Loucy (cell line): ENCODE measurements around the gene CUL4B.

ENCODE experiments used
- CTCF ChIP-seq: fragments of 200-600 bp; sonication (generic); conservative IDR thresholded peaks from 2 replicates; pipeline ENCODE4 v1.5.1; 2014; ENCODE audit warnings: mild to moderate bottlenecking, antibody characterized with exemption, low read length
- EZH2phosphoT487 ChIP-seq: fragments of 200-600 bp; IDR thresholded peaks from 2 replicates; pipeline ENCODE4 v1.6.1; 2018; ENCODE audit warnings: antibody characterized with exemption, mild to moderate bottlenecking, moderate library complexity, borderline replicate concordance

DNA sequence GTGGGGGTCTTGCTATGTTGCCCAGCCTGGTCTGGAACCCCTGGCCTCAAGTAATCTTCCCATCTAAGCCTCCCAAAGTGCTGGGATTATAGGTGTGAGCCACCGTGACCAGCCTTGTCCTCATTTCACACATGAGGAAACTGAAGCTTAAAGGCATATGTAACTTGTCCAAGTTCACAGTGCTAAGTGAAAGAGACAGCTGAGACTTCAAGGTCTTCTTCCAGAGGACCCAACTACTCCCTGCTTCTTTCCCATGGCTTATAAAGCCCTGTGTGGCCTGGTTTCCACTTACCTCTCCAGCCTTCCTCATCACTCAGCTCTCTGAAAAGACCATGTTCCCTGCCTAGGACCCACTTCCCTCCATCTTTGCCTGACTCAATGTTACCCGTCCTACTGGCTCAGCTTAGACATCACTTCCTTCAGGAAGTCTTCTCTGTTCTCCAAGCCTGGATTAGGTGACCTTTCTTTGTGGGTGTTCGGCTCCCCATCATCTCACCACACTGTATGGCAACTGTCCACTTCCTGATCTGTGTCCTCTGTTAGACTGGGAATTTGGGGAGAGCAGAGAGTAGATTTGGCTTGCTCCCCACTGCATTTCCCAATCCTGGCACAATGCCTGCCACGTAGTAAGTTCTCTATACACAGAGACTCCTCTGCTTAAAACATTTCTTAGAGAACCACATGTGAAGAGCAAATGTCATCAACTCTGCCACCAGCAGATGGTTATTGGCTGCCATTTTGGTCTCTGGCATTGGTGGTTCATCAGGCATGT, 61.3 kb downstream of the CUL4B start:
- TF ChIP-seq CTCF (no peak), EZH2phosphoT487 (no peak)
